HG02885 (cell line): ENCODE measurements around the gene RPS23.
A peak's percentile ranks its signal among the peaks of the same experiment; 100 is the strongest.

ENCODE experiments used
- ATAC-seq: cut with Tn5 transposase; IDR thresholded peaks from one replicate; pipeline ENCODE4 v1.9.1; 2021; ENCODE audit warnings: mild to moderate bottlenecking; ENCODE audit not compliant: unreplicated experiment, poor library complexity

Gene RPS23

GRCh38 chr5:82277987-82278710, at the start of gene RPS23:
TSS of gene RPS23 (minus strand) at chr5:82278354. CDS start at chr5:82278323, 31 bp downstream.
- ATAC-seq, result peak; percentile 92

GRCh38 chr5:82327941-82328340, 49.8 kb upstream of the RPS23 start:
- ATAC-seq, result no peak

DNA sequence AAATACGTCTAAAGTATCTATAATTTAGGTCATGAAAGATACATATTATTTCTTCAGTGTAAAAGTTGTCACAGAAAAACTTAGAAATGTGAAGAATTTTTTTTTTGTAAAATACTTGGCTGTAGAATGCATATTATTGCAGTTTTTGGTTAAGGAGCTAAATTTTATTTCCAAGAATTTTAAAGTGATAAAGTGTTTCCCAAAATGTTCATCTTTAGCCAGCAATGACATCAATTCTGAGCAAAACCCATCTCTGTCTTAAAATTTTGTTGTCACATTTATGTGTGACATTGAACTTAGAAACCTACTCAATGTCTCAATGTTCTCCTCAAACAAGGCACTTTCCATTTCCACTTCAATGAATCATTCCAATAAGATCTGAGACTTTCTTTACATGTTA, 47.8 kb upstream of the RPS23 start:
- no peak for ATAC-seq

DNA sequence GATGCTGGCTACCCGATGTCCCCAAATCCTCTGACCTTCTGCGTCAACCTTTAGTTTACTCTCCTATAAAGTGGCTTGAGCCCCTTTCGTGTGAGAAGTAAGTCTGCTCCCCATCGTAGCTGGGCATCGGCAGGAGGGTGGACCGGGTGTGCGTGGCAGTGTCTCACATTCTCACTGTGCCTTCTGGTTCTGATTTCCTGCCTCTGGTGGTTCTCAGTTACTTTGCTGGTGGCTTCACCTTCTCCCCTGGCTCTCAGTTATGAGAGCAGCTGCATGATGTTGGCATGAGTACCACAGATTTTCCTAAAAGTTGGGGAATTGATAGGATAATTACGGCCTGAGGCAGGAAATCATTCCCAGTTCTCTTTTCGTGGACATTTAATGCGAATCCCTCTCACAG, 47.0 kb upstream of the RPS23 start:
- no peak for ATAC-seq

GRCh38 chr5:82320966-82321365, 42.8 kb upstream of the RPS23 start:
- ATAC-seq, result no peak

DNA sequence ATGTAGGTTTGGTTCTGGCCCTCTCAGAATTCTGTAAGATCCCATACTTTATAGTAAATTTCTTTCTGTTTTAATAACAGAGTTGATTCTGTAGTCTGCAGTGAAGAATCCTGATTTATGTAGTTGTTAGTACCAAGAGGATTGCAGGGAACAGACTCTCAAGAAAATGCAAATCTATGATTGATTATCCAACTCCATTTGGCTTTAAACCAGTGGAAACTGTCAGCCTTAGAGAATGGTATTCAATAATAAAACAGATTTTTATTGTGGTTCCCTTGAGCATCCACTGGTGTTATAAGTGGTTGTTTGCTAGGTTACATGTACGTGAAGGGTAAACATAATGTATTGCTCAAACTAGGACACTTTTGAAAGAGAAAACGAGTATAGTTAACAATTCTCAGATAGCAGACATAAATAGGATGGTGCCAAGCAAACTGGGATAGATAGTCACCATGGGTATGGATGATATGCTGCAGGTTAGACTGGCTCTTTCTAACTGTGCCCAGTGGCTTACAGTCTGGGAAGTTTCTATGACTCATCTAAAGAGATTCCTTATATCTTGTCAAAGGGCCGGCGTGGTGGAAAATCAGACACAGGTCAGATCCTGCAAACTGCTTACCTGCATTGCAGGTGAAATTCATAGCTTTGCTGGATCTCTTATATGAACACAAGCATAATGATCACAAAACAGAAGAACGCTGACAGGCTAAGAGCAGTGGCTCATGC, 41.7 kb upstream of the RPS23 start:
- no peak for ATAC-seq

GRCh38 chr5:82319192-82319591, 41.0 kb upstream of the RPS23 start:
- no peak for ATAC-seq

- ATAC-seq, result no peak
Measured at GRCh38 chr5:82314964-82315758, 37.0 kb upstream of the RPS23 start.

GRCh38 chr5:82313016-82313415, 34.9 kb upstream of the RPS23 start:
- no peak for ATAC-seq

DNA sequence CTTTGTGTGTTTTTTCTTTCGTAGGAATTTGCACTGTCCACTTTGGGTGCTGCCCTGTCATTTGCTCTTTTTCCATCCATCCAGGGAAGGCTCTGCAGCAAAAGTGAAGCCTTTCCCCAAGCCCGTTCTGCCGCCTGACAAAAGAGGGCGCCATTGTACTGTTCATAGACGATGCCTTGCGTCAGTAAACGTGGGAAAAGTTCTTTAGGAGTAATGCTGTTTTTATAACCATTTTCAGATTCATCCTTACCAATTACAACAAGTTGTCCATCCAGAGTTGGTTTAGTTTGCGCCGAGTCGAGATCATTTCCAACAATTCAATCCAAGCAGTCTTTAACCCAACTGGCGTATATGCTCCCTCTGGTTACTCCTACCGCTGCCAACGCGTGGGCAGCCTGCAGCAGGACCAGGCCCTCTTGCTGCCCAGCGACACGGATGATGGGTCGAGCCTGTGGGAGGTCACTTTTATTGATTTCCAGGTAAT, 34.3 kb upstream of the RPS23 start:
- peak; percentile 52 for ATAC-seq

- no peak for ATAC-seq
Measured at GRCh38 chr5:82309091-82309531, 31.0 kb upstream of the RPS23 start.

GRCh38 chr5:82308416-82308815, 30.3 kb upstream of the RPS23 start:
- ATAC-seq, result no peak

- ATAC-seq, result no peak
Measured at GRCh38 chr5:82307451-82307850, 29.3 kb upstream of the RPS23 start.

DNA sequence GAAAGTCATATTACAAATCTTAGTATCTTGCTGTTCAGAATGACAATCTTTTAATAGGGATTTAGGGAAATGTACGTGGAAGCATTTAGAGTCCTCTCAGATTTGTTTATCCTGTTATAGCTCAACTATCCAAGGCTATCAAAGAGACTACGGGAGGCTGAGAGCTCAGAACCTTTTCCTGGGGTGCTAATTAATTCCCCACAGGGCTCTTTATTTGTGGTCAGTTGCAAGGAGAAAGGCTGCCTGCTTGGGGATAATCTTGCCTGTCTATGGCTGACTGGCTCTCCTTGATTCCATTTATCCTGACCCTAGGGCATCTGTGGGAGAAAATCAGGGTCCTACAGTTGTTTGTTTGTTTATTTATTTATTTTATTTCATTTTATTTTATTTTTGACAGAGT, 28.0 kb upstream of the RPS23 start:
- no peak for ATAC-seq

DNA sequence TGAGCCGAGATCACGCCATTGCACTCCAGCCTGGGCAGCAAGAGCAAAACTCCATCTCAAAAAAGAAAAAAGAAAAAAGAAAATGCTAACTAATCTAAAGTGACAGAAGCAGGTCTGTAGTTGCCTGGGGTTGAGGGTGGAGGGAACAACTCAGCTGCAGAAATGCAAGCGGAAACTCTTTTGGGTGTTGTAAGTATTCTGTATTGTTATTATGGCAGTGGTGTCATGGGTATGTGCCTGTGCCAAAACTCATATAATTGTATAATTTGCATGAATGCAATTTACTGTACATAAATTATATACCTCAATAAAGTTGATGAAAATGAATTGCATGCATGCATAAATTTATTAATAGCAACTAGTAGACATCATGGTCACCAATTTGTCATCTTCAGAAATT, 23.0 kb upstream of the RPS23 start:
- ATAC-seq, result no peak

GRCh38 chr5:82298668-82299067, 20.5 kb upstream of the RPS23 start:
- no peak for ATAC-seq

- no peak for ATAC-seq
Measured at GRCh38 chr5:82297711-82298110, 19.6 kb upstream of the RPS23 start.

- ATAC-seq, result no peak
Measured at GRCh38 chr5:82296929-82297328, 18.8 kb upstream of the RPS23 start.

- peak; percentile 39 for ATAC-seq
Measured at GRCh38 chr5:82295959-82296531, 17.9 kb upstream of the RPS23 start.

- ATAC-seq, result no peak
Measured at GRCh38 chr5:82295144-82295543, 17.0 kb upstream of the RPS23 start.

- no peak for ATAC-seq
Measured at GRCh38 chr5:82291420-82291819, 13.3 kb upstream of the RPS23 start.
